HG03095 (cell line): ENCODE measurements around the gene SMAD9.

Experiments
- ATAC-seq: cut with Tn5 transposase; IDR thresholded peaks from one replicate; pipeline ENCODE4 v1.9.1; 2021; ENCODE audit warnings: moderate library complexity; ENCODE audit not compliant: unreplicated experiment

SMAD9 gene

DNA sequence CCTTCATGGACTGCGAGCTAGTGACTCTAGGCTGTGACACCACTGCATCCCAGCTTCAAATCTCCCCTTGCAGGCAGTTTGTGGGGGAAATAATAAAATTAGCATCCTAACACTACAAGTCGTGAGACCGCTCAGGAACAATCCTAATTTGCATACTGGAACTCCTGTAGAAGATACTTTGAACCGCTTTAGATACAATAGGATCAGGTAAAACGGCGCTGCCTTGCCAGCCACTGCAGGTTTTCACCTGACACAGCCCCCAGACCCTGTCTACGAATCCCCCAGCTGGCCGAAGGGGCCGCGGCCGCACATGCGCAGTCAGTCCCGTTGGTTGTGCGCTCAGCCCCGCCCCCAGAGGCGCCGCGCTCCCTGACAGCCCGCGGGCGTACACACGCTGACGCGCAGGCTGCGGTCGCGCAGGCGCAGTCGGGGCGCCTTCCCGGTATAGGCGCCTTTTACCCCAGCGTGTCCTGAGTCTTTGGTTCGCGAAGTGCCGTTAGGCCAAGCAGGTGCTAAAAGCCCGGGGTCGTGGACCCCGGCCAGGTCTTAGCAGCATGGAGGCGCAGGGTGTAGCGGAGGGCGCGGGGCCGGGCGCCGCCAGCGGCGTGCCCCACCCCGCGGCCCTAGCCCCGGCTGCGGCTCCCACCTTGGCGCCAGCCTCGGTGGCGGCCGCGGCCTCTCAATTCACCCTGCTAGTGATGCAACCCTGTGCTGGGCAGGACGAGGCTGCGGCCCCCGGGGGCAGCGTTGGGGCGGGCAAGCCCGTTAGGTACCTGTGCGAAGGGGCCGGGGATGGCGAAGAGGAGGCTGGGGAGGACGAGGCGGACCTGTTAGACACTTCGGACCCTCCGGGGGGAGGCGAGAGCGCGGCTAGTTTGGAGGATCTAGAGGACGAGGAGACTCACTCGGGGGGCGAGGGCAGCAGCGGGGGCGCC is 101.0 kb downstream of the SMAD9 start, which contains the start of gene RFXAP:
TSS of gene RFXAP (plus strand) at position 419 of the 935 bp plus-strand sequence. CDS start at position 555, 136 bp downstream.
- ATAC-seq = peak; percentile 81

DNA sequence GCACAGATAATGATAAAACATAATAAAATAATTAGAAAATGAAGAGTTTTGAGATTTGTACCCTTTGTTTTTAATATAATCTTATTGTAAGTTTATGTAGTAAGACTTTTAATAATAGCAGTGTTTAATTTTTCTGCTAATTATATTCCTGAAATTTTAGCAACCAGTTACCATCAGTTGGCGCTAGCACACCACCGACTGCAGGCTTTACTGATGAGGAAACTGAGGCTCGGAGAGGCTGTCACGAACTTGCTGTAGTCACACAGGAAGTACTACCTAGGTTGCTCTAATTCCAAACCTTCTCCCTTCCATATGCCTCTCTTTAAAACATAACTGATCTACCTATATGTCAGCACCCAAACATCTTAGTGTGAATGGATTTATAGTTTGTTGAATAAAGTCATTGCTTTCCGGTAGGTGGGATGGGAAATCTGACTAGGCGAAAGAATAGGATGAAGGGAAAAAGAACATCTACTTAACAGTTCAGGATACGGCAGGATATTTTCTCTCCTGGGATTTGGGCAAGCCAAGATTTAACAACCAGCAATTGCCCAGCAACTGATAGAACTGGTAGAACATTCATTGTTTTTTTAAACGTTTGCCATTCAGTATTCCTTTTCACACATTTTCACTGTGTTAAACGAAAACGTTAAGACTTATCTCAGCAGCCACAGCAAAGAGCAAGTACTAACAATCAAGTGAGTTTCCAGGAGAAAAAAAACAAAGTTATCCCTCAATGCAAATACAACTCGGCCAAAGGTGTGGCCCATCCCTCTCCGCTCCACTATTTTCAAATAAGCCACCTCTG is 101.8 kb downstream of the SMAD9 start:
- ATAC-seq = no peak

DNA sequence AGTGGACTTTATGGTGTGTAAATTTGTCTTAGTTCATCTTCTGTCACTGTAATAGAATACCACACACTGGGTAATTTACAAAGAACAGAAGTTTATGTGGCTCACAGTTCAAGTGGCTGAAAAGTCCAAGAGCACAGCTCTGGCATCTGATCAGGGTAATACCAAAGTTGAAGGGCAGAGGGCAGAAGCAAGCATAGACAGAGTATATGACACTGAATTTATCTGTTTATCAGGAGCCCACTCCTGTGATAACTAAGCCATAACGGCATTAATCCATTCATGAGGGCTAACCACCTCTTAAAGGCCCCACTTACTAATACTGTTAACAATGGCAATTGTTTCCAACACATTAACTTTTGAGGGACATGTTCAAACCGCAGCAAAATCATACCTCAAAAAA is 105.0 kb downstream of the SMAD9 start:
- ATAC-seq = no peak

DNA sequence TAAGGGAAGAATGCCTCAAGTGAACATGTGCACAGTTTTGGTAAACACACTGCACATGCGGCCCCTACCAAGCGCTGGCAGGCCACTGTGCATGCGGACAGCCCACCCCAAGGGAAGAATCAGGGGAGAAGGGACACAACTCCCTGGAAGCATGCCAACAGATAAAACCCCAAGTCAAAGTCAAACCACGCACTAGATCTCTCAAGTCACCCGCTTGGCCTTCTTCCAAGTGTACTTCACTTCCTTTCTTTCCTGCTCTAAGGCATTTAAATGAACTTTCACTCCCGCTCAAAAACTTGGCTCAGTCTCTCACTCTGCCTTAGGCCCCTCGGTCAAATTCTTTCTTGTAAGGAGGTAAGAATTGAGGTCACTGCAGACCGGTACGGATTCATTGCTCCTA is 105.6 kb downstream of the SMAD9 start:
- ATAC-seq = no peak

DNA sequence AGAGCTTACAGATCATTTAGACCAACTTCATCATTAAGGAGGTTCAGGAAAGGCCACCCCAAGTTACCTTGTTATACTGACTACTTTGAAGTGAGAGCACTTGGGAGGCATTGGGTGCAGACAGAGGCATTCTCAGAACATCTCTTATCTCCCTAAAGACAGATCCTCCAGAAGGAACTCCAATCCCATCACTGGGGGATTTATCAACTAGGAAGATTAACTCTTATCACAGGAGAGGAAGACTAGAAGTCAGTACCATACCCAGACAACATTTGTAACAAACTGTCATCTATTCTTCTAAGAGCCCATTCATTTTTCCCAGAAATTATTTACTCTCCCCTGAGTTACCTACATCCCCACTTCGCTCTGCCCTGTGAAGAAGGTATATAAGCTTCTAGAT is 106.8 kb downstream of the SMAD9 start:
- ATAC-seq = no peak

DNA sequence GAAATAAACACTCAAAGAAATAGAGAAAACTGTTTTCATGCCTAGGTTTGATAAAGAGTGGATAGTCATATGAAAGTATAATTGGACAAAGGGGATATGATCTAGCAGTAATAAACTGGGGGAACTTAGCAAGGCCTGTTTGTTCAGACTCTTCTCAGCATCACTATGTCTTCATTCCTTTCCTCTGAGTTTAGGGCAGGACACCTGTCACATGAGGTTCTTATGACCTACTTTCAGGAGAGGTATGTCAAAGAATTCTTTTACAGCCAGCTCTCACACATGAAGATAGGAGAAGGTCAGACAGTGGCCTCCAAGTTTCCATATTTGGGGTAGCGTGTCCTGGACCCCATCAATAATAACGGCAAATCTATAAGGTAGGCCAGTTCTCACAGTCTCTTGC is 112.4 kb downstream of the SMAD9 start:
- ATAC-seq = no peak

DNA sequence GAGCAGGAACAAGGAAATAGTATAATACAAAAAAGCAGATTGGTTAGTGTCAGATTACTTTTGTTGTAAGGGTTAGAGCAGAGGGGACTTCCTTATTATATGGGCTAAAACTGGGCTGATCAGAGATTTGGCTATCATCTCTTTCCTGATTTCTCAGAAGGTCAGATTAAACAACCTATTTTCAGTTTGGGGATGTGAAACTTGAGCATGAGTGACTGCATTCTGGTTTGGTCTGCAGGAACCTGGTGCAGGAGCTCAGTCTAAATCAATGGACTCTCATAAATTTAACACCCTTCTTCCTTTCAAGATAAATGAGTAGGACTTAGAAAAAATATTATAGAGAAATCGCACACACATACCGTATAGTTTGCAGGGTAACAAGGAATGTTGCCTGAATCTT is 113.9 kb downstream of the SMAD9 start:
- no peak for ATAC-seq

DNA sequence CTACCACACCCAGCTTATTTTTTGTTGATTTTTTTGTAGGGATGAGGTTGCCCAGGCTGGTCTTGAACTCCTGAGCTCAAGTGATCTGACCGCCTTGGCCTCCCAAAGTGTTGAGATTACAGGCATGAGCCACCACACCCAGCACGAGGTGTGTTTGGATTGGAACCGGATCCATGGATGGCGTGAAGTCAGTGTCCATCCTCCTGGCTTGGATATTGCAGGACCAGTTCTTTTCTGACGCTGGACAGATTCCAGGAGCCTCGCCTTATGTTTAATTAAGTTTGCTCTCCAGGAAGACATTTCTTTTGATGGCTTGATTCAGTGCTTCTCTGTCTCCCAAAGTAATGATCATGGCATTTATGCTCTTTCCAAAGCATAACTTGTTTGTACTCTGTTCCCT is 115.5 kb downstream of the SMAD9 start:
- ATAC-seq = no peak

DNA sequence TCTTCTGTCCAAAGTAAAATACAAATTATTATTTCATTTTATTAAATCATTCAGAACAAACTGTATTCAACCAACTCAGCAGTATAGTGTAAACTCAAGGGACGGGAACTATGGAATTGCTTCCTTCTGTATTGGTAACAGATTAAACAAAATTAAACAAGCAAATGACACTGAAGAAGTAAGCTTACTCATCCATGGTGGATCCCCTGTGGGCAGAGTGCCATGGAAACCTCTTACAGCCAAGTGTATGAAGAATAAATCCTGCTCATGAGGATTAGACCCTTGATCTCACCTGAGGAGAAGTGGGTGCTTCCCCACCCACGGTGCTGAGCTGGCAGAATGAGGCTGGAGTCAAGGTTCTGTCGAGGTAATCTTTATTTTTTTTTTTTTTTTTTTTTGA is 119.0 kb downstream of the SMAD9 start:
- no peak for ATAC-seq

DNA sequence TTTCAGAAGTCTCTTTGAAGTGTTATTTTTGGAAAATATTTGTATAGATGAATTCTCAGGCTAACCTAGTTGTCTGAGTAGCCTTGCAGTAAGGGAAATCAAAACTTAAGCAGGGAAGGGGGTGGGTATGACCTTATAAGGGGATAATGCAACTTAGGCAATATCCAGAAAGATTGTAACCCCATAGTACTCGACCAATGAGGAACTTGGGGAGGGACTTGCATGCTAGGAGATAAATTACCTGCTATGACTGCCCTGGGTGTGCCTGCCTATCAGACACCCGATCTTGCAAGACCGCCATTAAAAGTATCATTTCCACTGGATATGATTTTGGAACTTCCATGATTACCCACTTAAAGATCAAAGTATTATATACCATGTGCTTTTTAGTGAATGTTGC is 124.0 kb downstream of the SMAD9 start:
- ATAC-seq = no peak

DNA sequence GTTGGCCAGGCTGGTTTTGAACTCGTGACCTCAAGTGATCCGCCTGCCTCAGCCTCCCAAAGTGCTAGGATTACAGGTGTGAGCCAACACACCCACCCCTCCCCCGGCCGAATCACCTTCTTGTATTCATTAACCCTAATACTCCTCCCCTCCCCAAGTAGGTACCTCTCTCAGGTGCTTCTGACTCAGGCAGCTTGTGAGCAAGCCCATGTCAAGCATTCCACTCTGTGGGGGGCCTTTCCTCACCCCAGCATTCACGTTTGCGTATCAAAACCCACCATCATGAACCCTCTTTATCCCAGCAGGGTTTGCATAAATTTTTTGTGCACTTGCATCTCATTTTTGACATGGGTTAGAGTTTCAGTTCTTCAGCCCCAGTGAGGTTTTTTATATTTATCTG is 124.6 kb downstream of the SMAD9 start:
- no peak for ATAC-seq
